HG02970 (cell line): ENCODE results near the gene CSNK1G2.

Experiments used
- ATAC-seq: cut with Tn5 transposase; IDR thresholded peaks from one replicate; pipeline ENCODE4 v1.9.1; 2021; ENCODE audit warnings: mild to moderate bottlenecking, moderate library complexity, moderate number of reproducible peaks; ENCODE audit not compliant: unreplicated experiment, low FRiP score

Gene CSNK1G2

GRCh38 chr19:1941146-1942077 lies at the start of gene CSNK1G2:
CSNK1G2 (plus strand) TSS chr19:1941172; CDS start chr19:1969773, 28,601 bp downstream.
- peak; percentile 53 for ATAC-seq

GRCh38 chr19:1893791-1894190 lies 47.2 kb upstream of the CSNK1G2 start:
- ATAC-seq = no peak

- ATAC-seq = no peak
These were observed 44.5 kb upstream of the CSNK1G2 start for GRCh38 chr19:1896508-1896907.

- ATAC-seq = no peak
These were observed 39.0 kb upstream of the CSNK1G2 start for GRCh38 chr19:1901940-1902404.

- ATAC-seq = no peak
These were observed 38.0 kb upstream of the CSNK1G2 start for GRCh38 chr19:1902923-1903322.

GRCh38 chr19:1904860-1905109 lies 36.2 kb upstream of the CSNK1G2 start:
- ATAC-seq = no peak

GRCh38 chr19:1905110-1905862 lies 35.7 kb upstream of the CSNK1G2 start, which contains the start of the genes ADAT3 and SCAMP4:
ADAT3 (plus strand) TSS chr19:1905399; CDS start chr19:1912048, 6,649 bp downstream.
SCAMP4 (plus strand) TSS chr19:1905399; CDS start chr19:1915020, 9,621 bp downstream.
- peak; percentile 84 for ATAC-seq

GRCh38 chr19:1905863-1906375 lies 35.1 kb upstream of the CSNK1G2 start:
- no peak for ATAC-seq

GRCh38 chr19:1906985-1907562 lies 33.9 kb upstream of the CSNK1G2 start:
- ATAC-seq = no peak

GRCh38 chr19:1907563-1908363 lies 33.2 kb upstream of the CSNK1G2 start:
- ATAC-seq = no peak

GRCh38 chr19:1908364-1908678 lies 32.7 kb upstream of the CSNK1G2 start:
- ATAC-seq = no peak

- ATAC-seq = no peak
These were observed 31.3 kb upstream of the CSNK1G2 start for GRCh38 chr19:1909761-1910080.

- no peak for ATAC-seq
These were observed 30.8 kb upstream of the CSNK1G2 start for GRCh38 chr19:1910177-1910576.

GRCh38 chr19:1911098-1911497 lies 29.9 kb upstream of the CSNK1G2 start:
- no peak for ATAC-seq

GRCh38 chr19:1911995-1912394 lies 29.0 kb upstream of the CSNK1G2 start:
- ATAC-seq = no peak

- ATAC-seq = no peak
These were observed 28.0 kb upstream of the CSNK1G2 start for GRCh38 chr19:1912760-1913505.

GRCh38 chr19:1913781-1914577 lies 27.0 kb upstream of the CSNK1G2 start:
- no peak for ATAC-seq

- ATAC-seq = no peak
These were observed 26.1 kb upstream of the CSNK1G2 start for GRCh38 chr19:1914826-1915341.

- ATAC-seq = no peak
These were observed 23.8 kb upstream of the CSNK1G2 start for GRCh38 chr19:1917146-1917545.
